Gastroesophageal sphincter (tissue), 3 donors: ENCODE results near the gene BPTF.

Experiments
- POLR2AphosphoS5 ChIP-seq: sonication (generic); formaldehyde crosslinking; IDR thresholded peaks from one replicate; pipeline ENCODE4 v1.6.1; 2017; ENCODE audit warnings: antibody characterized with exemption
- TF ChIP-seq, protein P1 (sequence below), 4 experiments: fragments of 200-600 bp in 2 of 4; fragments of 450-650 bp in 2 of 4; sonication (generic) in 1 of 4; IDR thresholded peaks; one replicate each; pipeline ENCODE4 v1.5.1; 2017 to 2019; ENCODE audit warnings: antibody characterized with exemption in 4 of 4, mild to moderate bottlenecking in 2 of 4, moderate library complexity in 2 of 4

DNA sequence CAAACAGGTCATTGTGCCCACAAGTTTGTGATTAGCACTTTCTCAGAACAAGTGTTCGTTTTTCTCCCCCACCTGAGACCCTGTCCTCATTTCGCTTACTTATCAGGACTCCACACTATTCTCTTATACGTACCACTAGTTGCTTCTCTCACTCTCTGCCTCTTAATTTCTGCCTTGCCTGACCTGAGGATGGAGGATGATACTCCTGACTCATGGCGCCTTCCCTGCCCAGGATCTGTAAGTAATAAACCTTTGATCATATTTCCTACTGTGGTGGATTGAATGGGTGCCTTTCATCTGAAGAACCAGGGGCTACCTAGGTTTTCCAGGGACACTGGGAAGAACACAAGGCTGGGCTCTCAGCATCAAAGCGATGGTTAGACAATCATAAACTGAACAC lies 39.8 kb upstream of the BPTF start:
- TF ChIP-seq POLR2AphosphoS5: no peak
- TF ChIP-seq, protein P1, sequence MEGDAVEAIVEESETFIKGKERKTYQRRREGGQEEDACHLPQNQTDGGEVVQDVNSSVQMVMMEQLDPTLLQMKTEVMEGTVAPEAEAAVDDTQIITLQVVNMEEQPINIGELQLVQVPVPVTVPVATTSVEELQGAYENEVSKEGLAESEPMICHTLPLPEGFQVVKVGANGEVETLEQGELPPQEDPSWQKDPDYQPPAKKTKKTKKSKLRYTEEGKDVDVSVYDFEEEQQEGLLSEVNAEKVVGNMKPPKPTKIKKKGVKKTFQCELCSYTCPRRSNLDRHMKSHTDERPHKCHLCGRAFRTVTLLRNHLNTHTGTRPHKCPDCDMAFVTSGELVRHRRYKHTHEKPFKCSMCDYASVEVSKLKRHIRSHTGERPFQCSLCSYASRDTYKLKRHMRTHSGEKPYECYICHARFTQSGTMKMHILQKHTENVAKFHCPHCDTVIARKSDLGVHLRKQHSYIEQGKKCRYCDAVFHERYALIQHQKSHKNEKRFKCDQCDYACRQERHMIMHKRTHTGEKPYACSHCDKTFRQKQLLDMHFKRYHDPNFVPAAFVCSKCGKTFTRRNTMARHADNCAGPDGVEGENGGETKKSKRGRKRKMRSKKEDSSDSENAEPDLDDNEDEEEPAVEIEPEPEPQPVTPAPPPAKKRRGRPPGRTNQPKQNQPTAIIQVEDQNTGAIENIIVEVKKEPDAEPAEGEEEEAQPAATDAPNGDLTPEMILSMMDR (IDR thresholded peaks at IDR 0.05): no peak
